ENCODE measurements around the gene RYR2.

- TF ChIP-seq CTCF (IDR thresholded peaks at IDR 0.05) (no peak), POLR2AphosphoS5 (IDR thresholded peaks at IDR 0.05) (no peak)
These were observed 205.5 kb downstream of the RYR2 start for GRCh38 chr1:237247442-237247841.
